ENCODE results near the gene STKLD1.

DNA sequence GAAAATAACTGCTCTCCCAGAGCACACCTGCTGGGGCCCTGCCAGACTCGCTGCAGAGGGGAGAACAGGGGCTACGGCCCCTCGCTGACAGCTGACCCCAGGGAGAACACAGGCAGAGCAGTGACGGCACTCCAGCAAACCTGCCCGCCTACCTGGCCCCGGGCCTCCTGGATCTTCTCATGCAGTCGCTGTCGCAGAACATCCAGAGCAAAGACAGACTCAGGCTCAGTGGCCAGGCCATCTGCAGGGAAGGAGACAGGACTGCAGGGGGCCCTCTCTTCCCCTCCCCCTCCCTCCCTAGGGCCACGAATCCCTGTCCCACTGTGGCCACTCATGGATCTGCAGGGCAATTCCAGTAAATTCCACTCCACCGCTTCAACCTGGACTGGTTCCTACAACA, 42.6 kb upstream of the STKLD1 start:
- TF ChIP-seq BRCA1 (IDR thresholded peaks at IDR 0.05) (no peak), BRCA1 (CRISPR knock-in tag; IDR thresholded peaks at IDR 0.05) (no peak), POLR2AphosphoS5 (IDR thresholded peaks at IDR 0.05; ENCODE audit: control insufficient read depth, insufficient read depth, low read depth, low read length) (no peak), SMC3 (conservative IDR thresholded peaks at IDR 0.05; ENCODE audit: insufficient read depth, low read depth, low read length) (no peak), POLR2A (conservative IDR thresholded peaks at IDR 0.05) (no peak)
- TF ChIP-seq, protein P1, sequence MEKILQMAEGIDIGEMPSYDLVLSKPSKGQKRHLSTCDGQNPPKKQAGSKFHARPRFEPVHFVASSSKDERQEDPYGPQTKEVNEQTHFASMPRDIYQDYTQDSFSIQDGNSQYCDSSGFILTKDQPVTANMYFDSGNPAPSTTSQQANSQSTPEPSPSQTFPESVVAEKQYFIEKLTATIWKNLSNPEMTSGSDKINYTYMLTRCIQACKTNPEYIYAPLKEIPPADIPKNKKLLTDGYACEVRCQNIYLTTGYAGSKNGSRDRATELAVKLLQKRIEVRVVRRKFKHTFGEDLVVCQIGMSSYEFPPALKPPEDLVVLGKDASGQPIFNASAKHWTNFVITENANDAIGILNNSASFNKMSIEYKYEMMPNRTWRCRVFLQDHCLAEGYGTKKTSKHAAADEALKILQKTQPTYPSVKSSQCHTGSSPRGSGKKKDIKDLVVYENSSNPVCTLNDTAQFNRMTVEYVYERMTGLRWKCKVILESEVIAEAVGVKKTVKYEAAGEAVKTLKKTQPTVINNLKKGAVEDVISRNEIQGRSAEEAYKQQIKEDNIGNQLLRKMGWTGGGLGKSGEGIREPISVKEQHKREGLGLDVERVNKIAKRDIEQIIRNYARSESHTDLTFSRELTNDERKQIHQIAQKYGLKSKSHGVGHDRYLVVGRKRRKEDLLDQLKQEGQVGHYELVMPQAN (IDR thresholded peaks at IDR 0.05; ENCODE audit: borderline replicate concordance) = no peak
- TF ChIP-seq, protein P2, sequence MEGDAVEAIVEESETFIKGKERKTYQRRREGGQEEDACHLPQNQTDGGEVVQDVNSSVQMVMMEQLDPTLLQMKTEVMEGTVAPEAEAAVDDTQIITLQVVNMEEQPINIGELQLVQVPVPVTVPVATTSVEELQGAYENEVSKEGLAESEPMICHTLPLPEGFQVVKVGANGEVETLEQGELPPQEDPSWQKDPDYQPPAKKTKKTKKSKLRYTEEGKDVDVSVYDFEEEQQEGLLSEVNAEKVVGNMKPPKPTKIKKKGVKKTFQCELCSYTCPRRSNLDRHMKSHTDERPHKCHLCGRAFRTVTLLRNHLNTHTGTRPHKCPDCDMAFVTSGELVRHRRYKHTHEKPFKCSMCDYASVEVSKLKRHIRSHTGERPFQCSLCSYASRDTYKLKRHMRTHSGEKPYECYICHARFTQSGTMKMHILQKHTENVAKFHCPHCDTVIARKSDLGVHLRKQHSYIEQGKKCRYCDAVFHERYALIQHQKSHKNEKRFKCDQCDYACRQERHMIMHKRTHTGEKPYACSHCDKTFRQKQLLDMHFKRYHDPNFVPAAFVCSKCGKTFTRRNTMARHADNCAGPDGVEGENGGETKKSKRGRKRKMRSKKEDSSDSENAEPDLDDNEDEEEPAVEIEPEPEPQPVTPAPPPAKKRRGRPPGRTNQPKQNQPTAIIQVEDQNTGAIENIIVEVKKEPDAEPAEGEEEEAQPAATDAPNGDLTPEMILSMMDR (IDR thresholded peaks at IDR 0.05 in 2 of 3, conservative IDR thresholded peaks at IDR 0.05 in 1 of 3; ENCODE audit: insufficient read depth in 2 of 3, low read depth in 1 of 3, low read length in 3 of 3) = peak; percentile 25 to 67 (median 31); a peak in 4 of 6 replicates

All from K562 (cell line).